HG02973 (cell line): ENCODE measurements around the gene ZCCHC7.

Experiments
- ATAC-seq: cut with Tn5 transposase; IDR thresholded peaks from one replicate; pipeline ENCODE4 v1.9.1; 2021; ENCODE audit warnings: moderate library complexity; ENCODE audit not compliant: unreplicated experiment

ZCCHC7 gene

DNA sequence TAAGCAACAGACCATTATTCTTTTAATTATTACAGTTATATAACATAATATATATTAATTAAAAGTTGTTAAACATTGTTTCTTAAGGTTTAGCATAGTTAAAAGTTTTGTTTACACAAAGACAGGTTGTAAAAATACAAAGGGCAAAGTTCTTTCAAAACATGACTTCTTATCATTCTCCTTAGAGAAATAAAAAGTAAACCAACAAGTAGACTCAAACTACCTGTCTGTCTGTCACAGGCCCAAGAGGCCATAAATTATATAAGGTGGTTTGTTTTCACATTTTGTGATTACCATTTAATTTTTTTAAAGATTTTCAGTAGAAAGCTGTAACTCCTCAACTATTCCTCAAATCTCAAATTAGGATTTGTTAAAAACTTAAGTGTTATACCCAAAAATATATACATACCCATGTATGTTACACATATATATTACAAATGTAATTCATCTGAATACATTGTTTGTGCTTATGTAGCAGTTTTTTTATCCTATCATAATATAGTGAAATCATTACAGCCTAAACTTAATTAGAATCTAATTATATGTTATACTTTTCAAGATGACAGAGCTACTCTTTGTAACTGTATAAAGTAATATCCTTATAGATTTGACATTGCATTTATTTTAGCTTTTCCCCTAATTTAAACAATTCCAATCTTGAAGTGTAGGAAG lies 208.3 kb downstream of the ZCCHC7 start:
- ATAC-seq: no peak

DNA sequence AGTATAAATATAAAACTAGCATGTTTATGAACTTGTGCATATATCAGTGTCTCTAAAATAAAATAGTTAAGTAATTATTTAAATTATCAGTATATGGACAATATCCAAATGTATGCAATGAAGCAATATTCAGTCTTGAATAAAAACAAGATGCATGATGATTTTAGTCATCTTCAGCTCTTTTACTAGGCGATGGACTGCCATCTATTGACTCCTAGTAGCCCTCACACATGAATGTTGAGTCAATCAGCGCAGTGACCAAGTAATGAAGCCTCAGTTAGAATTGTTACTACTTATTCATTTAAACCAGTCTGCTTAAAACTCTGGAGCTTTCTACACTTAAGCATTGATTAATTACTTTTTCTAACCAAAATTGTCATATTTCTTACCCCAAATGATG lies 209.2 kb downstream of the ZCCHC7 start:
- no peak for ATAC-seq

- no peak for ATAC-seq
Observed at GRCh38 chr9:37331871-37332270, 211.5 kb downstream of the ZCCHC7 start.

- no peak for ATAC-seq
Observed at GRCh38 chr9:37332578-37332977, 212.2 kb downstream of the ZCCHC7 start.

- no peak for ATAC-seq
Observed at GRCh38 chr9:37333288-37333687, 212.9 kb downstream of the ZCCHC7 start.

GRCh38 chr9:37335238-37335637 lies 214.9 kb downstream of the ZCCHC7 start:
- ATAC-seq: no peak

DNA sequence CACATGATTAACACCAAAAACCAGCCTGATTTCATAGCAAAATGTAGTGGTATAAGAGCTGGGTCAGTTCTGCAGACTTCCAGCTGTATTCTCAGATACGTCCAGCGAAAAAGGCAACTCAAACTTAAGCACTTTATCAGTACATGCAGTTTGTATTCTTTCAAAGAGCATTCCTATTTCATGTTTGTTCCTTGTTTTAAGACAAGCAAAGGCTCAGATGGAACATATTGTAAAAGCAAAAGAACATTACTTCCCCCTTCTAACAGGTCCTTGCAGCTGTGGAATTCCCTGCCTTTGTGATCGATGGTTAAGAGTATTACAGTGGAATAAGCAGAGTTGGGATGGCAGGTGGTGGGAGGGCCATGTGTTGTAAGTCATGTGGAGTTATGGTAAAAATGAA lies 215.8 kb downstream of the ZCCHC7 start:
- no peak for ATAC-seq

GRCh38 chr9:37337301-37337890 lies 217.0 kb downstream of the ZCCHC7 start:
- ATAC-seq: no peak

DNA sequence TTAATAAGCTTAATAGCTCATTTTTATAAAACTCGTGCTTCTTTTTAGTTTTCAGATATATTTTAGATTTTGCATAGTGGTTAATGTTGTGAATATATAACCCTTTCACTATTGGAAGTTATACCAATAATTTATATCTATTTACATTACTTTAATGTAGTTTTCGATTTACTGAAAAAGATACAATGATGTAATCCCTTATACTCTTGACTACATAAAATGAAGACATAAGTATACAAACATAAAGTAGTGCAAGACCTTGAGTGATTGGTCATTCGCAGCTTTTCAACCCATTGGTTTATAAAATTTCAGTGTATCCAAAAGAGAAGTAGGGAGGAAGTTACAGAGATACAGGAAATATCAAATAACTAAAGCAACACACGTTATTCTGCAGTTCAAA lies 217.8 kb downstream of the ZCCHC7 start:
- ATAC-seq: no peak

- ATAC-seq: no peak
Observed at GRCh38 chr9:37339923-37340322, 219.5 kb downstream of the ZCCHC7 start.

DNA sequence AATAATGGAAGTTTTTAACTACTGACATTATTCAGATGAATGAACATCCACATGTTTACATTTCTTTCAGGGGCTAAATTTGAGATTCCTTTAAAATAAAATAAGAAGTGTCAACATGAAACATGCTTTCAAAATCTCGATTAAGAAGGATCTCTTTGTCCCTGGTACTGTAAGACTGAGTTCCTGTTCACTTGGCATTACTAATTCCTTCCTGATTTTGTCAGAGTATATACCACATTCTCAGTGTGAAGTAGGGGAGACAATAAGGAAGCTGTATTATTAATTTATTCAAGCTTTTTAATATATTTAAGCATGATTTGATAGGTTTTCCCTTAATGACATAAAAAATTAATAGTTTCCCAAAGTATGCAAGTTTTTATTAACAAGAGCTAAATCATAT lies 220.6 kb downstream of the ZCCHC7 start:
- no peak for ATAC-seq

- no peak for ATAC-seq
Observed at GRCh38 chr9:37341704-37342103, 221.3 kb downstream of the ZCCHC7 start.

DNA sequence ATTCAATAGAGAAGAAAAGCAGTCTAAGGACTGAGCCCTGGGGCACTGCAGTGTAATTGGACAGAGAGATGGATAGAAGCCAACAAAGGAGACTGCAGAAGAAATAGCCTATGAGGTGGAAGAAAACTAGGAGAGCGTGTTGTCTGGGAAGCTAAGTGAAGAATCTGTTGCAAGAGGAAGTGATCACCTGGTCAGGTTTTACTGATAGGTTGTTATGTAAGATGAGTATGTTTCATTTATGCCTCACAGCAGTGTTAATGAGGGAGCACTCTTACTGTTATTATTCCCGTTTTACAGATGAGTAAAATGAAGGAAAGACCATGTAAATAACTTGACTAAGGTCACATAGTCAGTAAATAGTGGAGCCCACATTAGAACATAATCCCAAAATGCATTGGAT lies 222.1 kb downstream of the ZCCHC7 start:
- no peak for ATAC-seq

GRCh38 chr9:37342895-37343294 lies 222.5 kb downstream of the ZCCHC7 start:
- no peak for ATAC-seq

DNA sequence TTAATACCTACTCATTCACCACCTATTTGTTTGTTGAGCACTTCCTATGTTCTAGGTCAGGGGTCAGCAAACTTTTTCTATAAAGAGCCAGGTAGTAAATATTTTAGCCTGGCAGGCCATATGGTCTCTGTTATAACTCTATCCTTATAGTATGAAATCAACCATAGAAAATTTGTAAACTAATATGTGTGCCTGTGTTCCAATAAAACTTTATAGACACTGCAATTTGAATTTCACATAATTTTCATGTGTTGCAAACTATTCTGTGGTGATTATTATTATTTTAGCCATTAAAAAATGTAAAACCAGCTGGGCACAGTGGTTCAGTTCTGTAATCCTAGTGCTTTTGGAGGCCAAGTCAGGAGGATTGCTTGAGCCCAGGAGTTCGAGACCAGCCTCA lies 223.3 kb downstream of the ZCCHC7 start:
- no peak for ATAC-seq

DNA sequence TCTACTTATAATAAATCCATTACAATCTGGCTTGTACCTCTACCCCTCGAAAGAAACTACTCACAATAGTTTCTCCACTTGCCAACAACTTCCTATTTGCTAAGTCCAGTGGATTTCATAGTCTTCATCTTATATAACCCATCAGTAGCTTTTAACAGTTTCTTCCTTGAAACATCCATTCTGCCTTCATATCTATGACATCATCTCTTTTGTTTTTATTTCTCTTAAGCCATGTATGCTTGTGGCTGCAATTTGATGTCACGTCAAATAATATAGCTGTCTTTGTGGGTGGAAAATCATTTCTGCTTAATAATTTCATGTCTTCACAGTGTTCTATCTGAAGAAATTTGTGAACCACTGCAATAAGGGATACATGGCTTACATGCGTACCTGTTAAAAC lies 224.7 kb downstream of the ZCCHC7 start:
- no peak for ATAC-seq

DNA sequence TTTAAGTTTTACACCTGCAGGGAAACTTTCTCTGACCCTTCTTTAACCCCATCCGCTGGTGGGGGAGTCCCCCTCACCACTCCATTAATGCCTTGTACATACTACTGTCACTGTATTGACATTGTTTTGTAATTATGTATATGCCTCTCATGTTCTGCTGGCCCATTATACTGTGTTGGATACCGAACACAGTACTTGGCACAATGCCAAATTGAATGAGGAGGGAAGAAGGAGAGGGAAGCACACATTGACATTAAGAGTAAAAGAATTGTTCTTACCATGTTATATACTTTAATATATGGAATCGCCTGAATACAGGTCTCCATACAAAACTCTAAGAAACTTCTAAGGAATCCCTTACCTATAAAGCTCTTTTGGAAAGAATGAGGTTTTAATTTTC lies 228.5 kb downstream of the ZCCHC7 start:
- ATAC-seq: no peak

- no peak for ATAC-seq
Observed at GRCh38 chr9:37350486-37351190, 230.3 kb downstream of the ZCCHC7 start.

DNA sequence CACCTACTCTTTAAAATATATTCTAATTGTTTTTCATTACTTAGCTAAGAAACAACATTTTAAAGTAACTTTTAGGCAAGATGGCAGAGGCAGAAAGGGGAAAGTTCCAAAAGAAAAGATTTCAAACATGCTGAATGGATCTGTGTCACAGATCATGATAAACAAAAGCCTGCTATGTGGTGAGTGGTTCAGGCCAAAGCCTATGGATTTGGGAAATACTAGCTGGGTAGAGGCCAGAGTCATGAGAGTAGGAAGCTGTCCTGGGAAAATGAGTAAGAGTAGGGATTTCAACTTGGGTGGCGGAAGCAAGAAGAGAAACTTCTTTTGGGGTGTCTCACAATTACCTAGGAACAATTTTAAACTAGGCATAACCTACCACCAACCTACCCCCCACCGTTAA lies 233.4 kb downstream of the ZCCHC7 start:
- ATAC-seq: no peak

- ATAC-seq: no peak
Observed at GRCh38 chr9:37362430-37362829, 242.1 kb downstream of the ZCCHC7 start.

GRCh38 chr9:37363124-37363523 lies 242.8 kb downstream of the ZCCHC7 start:
- ATAC-seq: no peak

- ATAC-seq: no peak
Observed at GRCh38 chr9:37364136-37364535, 243.8 kb downstream of the ZCCHC7 start.
